Upper lobe of left lung (tissue), 4 donors: ENCODE data around the gene APLP1.

Experiments
- POLR2A ChIP-seq, 4 donors: fragments of 450-650 bp; IDR thresholded peaks; one replicate each; pipeline ENCODE4 v1.5.1; 2016 to 2017; ENCODE audit warnings: antibody characterized with exemption in 4 of 4, mild to moderate bottlenecking in 2 of 4
- POLR2AphosphoS5 ChIP-seq, 2 donors: sonication (generic); formaldehyde crosslinking; IDR thresholded peaks; one replicate each; pipeline ENCODE4 v1.5.1; 2017; ENCODE audit warnings: antibody characterized with exemption in 2 of 2
- TF ChIP-seq, protein P1 (sequence below), 6 experiments: fragments of 450-650 bp in 4 of 6; fragments of 200-600 bp in 2 of 6; sonication (generic) in 2 of 6; IDR thresholded peaks; one replicate each; pipeline ENCODE4 v1.5.1; 2016 to 2019; ENCODE audit warnings: antibody characterized with exemption in 6 of 6

DNA sequence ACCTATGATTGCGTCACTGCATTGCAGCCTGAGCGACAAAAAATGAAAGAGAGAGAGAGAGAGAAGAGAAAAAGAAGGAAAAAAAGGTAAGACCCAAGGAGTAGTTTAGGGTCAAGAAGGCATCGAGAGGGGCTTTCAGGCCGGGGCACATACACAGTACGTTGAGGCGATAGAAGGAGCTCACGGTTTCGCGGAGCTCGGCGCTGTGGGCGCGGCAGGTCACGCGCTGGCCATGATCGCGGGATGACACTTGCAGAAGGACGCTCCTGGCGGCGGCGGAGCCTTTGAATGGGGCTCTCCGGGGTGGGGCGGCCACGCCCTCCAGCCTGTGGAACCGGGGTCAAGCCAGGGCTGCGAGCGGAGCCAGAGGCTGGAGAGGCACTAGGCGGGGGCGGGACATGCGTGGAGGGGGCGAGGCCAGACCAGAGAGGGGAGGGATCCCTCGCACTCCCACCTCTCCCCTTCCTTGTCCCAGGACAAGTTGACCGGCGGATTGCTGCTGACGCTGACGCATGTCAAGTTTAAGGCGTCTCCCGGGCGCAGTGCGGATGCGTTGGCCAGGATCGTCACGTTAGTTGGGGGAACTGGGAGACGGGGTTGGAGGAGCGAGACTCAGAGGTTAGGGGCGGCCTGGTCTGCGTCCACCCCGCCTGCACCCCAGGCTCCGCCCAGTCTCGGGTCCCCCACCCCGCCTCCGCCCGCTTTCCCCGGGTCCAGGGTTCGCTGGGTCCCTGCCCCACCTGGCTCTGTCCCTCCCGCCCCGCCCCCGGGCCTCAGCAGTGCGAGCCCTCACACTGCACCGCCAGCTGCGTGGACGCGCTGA lies 22.9 kb upstream of the APLP1 start:
- TF ChIP-seq POLR2AphosphoS5 (IDR thresholded peaks at IDR 0.05) (no peak), POLR2A (IDR thresholded peaks at IDR 0.05) (no peak)
- TF ChIP-seq, protein P1, sequence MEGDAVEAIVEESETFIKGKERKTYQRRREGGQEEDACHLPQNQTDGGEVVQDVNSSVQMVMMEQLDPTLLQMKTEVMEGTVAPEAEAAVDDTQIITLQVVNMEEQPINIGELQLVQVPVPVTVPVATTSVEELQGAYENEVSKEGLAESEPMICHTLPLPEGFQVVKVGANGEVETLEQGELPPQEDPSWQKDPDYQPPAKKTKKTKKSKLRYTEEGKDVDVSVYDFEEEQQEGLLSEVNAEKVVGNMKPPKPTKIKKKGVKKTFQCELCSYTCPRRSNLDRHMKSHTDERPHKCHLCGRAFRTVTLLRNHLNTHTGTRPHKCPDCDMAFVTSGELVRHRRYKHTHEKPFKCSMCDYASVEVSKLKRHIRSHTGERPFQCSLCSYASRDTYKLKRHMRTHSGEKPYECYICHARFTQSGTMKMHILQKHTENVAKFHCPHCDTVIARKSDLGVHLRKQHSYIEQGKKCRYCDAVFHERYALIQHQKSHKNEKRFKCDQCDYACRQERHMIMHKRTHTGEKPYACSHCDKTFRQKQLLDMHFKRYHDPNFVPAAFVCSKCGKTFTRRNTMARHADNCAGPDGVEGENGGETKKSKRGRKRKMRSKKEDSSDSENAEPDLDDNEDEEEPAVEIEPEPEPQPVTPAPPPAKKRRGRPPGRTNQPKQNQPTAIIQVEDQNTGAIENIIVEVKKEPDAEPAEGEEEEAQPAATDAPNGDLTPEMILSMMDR (IDR thresholded peaks at IDR 0.05): no peak
